ENCODE data around the gene TMOD2.

DNA sequence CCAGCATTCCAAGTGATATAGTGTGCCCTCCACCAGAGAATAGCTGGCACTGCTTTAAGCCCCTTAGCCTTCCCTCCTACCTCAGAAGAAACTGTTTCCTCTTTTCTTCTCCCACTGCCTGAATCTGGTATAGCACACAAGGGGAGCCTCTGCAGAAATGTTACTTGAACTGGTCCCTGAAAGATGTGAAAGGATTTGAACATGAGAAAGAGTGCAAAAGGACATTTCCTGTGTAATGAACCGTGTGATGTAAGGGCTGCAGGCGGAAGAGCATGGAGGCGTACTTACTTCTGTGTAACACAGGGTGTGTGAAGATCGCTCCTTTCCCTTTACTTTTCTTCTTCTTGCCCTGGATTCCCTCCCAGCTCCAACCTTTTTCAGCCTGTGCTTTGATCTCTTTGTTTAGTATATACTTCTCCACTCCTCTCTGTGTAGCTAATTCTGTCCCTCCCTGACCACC lies 86.4 kb downstream of the TMOD2 start:
- TF ChIP-seq, protein P1, sequence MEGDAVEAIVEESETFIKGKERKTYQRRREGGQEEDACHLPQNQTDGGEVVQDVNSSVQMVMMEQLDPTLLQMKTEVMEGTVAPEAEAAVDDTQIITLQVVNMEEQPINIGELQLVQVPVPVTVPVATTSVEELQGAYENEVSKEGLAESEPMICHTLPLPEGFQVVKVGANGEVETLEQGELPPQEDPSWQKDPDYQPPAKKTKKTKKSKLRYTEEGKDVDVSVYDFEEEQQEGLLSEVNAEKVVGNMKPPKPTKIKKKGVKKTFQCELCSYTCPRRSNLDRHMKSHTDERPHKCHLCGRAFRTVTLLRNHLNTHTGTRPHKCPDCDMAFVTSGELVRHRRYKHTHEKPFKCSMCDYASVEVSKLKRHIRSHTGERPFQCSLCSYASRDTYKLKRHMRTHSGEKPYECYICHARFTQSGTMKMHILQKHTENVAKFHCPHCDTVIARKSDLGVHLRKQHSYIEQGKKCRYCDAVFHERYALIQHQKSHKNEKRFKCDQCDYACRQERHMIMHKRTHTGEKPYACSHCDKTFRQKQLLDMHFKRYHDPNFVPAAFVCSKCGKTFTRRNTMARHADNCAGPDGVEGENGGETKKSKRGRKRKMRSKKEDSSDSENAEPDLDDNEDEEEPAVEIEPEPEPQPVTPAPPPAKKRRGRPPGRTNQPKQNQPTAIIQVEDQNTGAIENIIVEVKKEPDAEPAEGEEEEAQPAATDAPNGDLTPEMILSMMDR (IDR thresholded peaks at IDR 0.05), result no peak
- no peak for TF ChIP-seq POLR2A (IDR thresholded peaks at IDR 0.05)

All from heart left ventricle (tissue), 13 donors.